ENCODE measurements around the gene CPNE4. TPM values are rescaled to one million over a fixed set of nuclear protein-coding genes. Genes with fewer than 3 reads are reported as not detected.

CPNE4 gene
- total and polyA plus RNA-seq, 9 of the 15 experiments (the other 6 are each of a cell fraction or from before 2014, with no cell fraction given): not detected

DNA sequence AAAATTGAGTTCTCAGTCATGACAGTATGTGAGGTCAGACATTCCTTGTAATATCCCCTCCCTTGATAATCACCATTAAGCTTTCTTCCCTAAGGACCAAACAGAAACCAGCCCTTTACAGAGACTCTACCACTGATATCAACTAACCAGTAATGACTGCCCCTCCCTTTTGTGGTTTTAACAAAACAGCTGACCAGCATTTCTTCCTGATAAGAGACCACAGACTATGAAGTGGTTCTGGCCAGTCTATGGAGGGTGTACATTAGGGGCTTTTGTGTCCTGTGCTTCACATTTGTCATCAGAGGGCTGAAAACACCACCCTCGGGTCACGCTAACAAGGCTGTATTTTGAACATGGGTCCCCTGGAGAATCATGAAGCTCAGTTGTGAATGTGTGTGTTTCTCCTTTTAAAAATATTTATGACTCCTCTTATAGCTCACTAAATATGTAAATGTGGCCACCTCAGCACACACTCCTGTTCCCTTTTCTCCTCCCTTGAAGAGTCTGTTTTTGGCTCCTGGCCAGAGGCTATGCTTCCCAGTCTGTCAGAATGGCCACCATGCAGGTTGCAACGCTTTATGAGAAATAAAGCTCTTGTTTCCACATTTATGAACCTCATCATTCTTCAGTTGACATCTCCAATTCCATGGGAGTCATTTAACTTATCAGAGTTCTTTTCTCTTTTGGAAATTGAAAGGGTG lies 239.3 kb downstream of the CPNE4 start (continued):
- TF ChIP-seq HMG20A (CRISPR knock-in tag; conservative IDR thresholded peaks at IDR 0.05): no peak
- TF ChIP-seq ZNF76 (CRISPR knock-in tag; IDR thresholded peaks at IDR 0.05; ENCODE audit: borderline replicate concordance): no peak
- TF ChIP-seq POLR3G (IDR thresholded peaks at IDR 0.05; ENCODE audit: extremely low read depth, insufficient read length, insufficient replicate concordance): no peak
- TF ChIP-seq ZNF224 (CRISPR knock-in tag; IDR thresholded peaks at IDR 0.05): no peak
- TF ChIP-seq ZNF766 (CRISPR knock-in tag; conservative IDR thresholded peaks at IDR 0.05): no peak; the same call in 1 of the 2 replicates
- TF ChIP-seq GATA2 (CRISPR knock-in tag; IDR thresholded peaks at IDR 0.05): peak; percentile 49; the same call in 1 of the 2 replicates
- TF ChIP-seq ARID1B (IDR thresholded peaks at IDR 0.05): peak; percentile 85
- peak in 1 of 2 experiments; percentile 88; a peak in 2 of 4 replicates for TF ChIP-seq TEAD1 (CRISPR knock-in tag; IDR thresholded peaks at IDR 0.05)
- TF ChIP-seq RFX7 (CRISPR knock-in tag; IDR thresholded peaks at IDR 0.05): no peak
- TF ChIP-seq ZKSCAN1 (IDR thresholded peaks at IDR 0.05; ENCODE audit: low read depth, low read length): no peak
- no peak for TF ChIP-seq TCF7 (IDR thresholded peaks at IDR 0.05; ENCODE audit: borderline replicate concordance)
- TF ChIP-seq MYNN (IDR thresholded peaks at IDR 0.05): peak; percentile 27; the same call in 1 of the 2 replicates
- TF ChIP-seq MYNN (CRISPR knock-in tag; IDR thresholded peaks at IDR 0.05): no peak

Measured in K562 (cell line).